SK-N-MC (cell line): ENCODE measurements around the gene TSPYL2.

Experiments used
- DNase-seq: peaks from one replicate; pipeline ENCODE4 v3.0.0-alpha.2; 2011; ENCODE audit warnings: low read depth, low spot score
- H3K27ac ChIP-seq: fragments of 200-600 bp; sonication (generic); 2 replicates; pipeline ENCODE4 v1.5.1; 2016; ENCODE audit warnings: mixed run types
- H3K36me3 ChIP-seq: fragments of 200-600 bp; sonication (generic); 2 replicates; pipeline ENCODE4 v1.6.1; 2017; ENCODE audit warnings: antibody characterized with exemption, low read length, mixed read lengths; ENCODE audit not compliant: insufficient read depth
- H3K4me3 ChIP-seq: fragments of 200-600 bp; sonication (generic); 2 replicates; pipeline ENCODE4 v1.5.1; 2016
- H3K9ac ChIP-seq: fragments of 200-600 bp; sonication (generic); 2 replicates; pipeline ENCODE4 v1.8.0; 2017; ENCODE audit warnings: mixed run types, mixed read lengths; ENCODE audit not compliant: insufficient read length
- H3K9me3 ChIP-seq: fragments of 200-600 bp; sonication (generic); 2 replicates; pipeline ENCODE4 v1.6.1; 2017; ENCODE audit warnings: low read depth, mild to moderate bottlenecking, antibody characterized with exemption, low read length, moderate library complexity, mixed read lengths
- EZH2 ChIP-seq: fragments of 200-600 bp; sonication (generic); IDR thresholded peaks from one replicate; pipeline ENCODE4 v1.6.1; 2017; ENCODE audit warnings: antibody characterized with exemption
- FOXP2 ChIP-seq: optimal IDR thresholded peaks from 2 replicates; pipeline ENCODE3; 2011; ENCODE audit warnings: mild to moderate bottlenecking, moderate library complexity; ENCODE audit not compliant: insufficient read depth; ENCODE audit errors: extremely low read length, control extremely low read depth
- POLR2AphosphoS5 ChIP-seq: IDR thresholded peaks from 2 replicates; pipeline ENCODE4 v1.6.1; 2012; ENCODE audit warnings: mild to moderate bottlenecking, low read depth, low read length, borderline replicate concordance

TSPYL2 gene

DNA sequence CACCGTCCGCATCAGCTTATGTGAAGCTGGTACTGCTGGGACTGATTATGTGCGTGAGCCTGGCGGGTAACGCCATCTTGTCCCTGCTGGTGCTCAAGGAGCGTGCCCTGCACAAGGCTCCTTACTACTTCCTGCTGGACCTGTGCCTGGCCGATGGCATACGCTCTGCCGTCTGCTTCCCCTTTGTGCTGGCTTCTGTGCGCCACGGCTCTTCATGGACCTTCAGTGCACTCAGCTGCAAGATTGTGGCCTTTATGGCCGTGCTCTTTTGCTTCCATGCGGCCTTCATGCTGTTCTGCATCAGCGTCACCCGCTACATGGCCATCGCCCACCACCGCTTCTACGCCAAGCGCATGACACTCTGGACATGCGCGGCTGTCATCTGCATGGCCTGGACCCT is 5.5 kb upstream of the TSPYL2 start:
- Histone ChIP-seq H3K9ac (no peak overlapping the region), H3K36me3 (no peaks in the 10 kb centered on the region), H3K27ac (no peak overlapping the region), H3K9me3 (no peaks in the 10 kb centered on the region), H3K4me3 (no peak overlapping the region)
- TF ChIP-seq FOXP2 (no peak), EZH2 (no peak), POLR2AphosphoS5 (no peak)
- no peak for DNase-seq

- no peak overlapping the region for H3K27ac ChIP-seq
- no peak overlapping the region for H3K4me3 ChIP-seq
- H3K9ac ChIP-seq = no peak overlapping the region
- H3K9me3 ChIP-seq = no peaks in the 10 kb centered on the region
- H3K36me3 ChIP-seq = no peaks in the 10 kb centered on the region
- DNase-seq = no peak
- no peak for TF ChIP-seq POLR2AphosphoS5
- TF ChIP-seq FOXP2 = no peak
- TF ChIP-seq EZH2 = no peak
Measured at GRCh38 chrX:53077207-53078197, 4.7 kb upstream of the TSPYL2 start.

- H3K4me3 ChIP-seq = no peak overlapping the region
- H3K9me3 ChIP-seq = no peaks in the 10 kb centered on the region
- H3K27ac ChIP-seq = no peak overlapping the region
- H3K36me3 ChIP-seq = peaks cover 7% of the 10 kb centered on the region; the same call in 1 of the 2 replicates
- TF ChIP-seq FOXP2 = no peak
- DNase-seq = no peak
- no peak overlapping the region for H3K9ac ChIP-seq
Measured at GRCh38 chrX:53078943-53079342, 3.2 kb upstream of the TSPYL2 start.

GRCh38 chrX:53080628-53081580 is 1.3 kb upstream of the TSPYL2 start:
- DNase-seq = no peak
- Histone ChIP-seq H3K4me3 (no peak overlapping the region), H3K9ac (no peak overlapping the region), H3K36me3 (peaks cover 26% of the 10 kb centered on the region; the same call in 1 of the 2 replicates), H3K27ac (peak overlapping the region; percentile 25; the same call in 1 of the 2 replicates), H3K9me3 (no peaks in the 10 kb centered on the region)
- TF ChIP-seq FOXP2 (no peak), POLR2AphosphoS5 (no peak), EZH2 (no peak)

GRCh38 chrX:53082773-53083616 is 828 bp downstream of the TSPYL2 start:
- TF ChIP-seq FOXP2 = no peak
- TF ChIP-seq POLR2AphosphoS5 = no peak
- no peak for TF ChIP-seq EZH2
- Histone ChIP-seq H3K36me3 (peaks cover 42% of the 10 kb centered on the region; the same call in 1 of the 2 replicates), H3K27ac (no peak overlapping the region), H3K9me3 (no peaks in the 10 kb centered on the region), H3K9ac (peak overlapping the region; percentile 88), H3K4me3 (peak overlapping the region; percentile 80)
- DNase-seq = no peak

- H3K27ac ChIP-seq = no peak overlapping the region
- H3K9me3 ChIP-seq = no peaks in the 10 kb centered on the region
- peaks cover 44% of the 10 kb centered on the region; the same call in 1 of the 2 replicates for H3K36me3 ChIP-seq
- 0 out of 2 replicates have a peak, but pooled peaks have one; percentile 9 for TF ChIP-seq POLR2AphosphoS5
- TF ChIP-seq FOXP2 = no peak
- peak overlapping the region; percentile 80 for H3K4me3 ChIP-seq
- DNase-seq = no peak
- no peak overlapping the region for H3K9ac ChIP-seq
Measured at GRCh38 chrX:53084043-53084570, 1.9 kb downstream of the TSPYL2 start.

- no peaks in the 10 kb centered on the region for H3K9me3 ChIP-seq
- no peak overlapping the region for H3K27ac ChIP-seq
- no peak overlapping the region for H3K4me3 ChIP-seq
- no peak overlapping the region for H3K9ac ChIP-seq
- TF ChIP-seq EZH2 = no peak
- DNase-seq = no peak
- H3K36me3 ChIP-seq = peaks cover 44% of the 10 kb centered on the region; the same call in 1 of the 2 replicates
Measured at GRCh38 chrX:53084863-53085262, 2.7 kb downstream of the TSPYL2 start.
